Right renal pelvis (tissue), 4 donors: ENCODE measurements around the gene TLK1. TPM values are rescaled to one million over a fixed set of nuclear protein-coding genes. Genes with fewer than 3 reads are reported as not detected.

Source experiments
- DNase-seq, 4 donors: peaks; one replicate each; pipeline ENCODE4 v3.0.0-alpha.2; 2013; ENCODE audit warnings: low read depth in 4 of 4, low spot score in 3 of 4, missing footprints in 1 of 4
- polyA plus RNA-seq, 4 donors: library from polyadenylated mRNA; unstranded; fragments of 120-200 nt; gene quantifications; one replicate each; pipeline ENCODE4 v1.2.1, GENCODE V29; 2013; ENCODE audit not compliant: insufficient read length in 4 of 4

Gene TLK1
- 10 to 100 TPM; 41.5 to 59.6 (median 58.6) TPM for polyA plus RNA-seq

DNA sequence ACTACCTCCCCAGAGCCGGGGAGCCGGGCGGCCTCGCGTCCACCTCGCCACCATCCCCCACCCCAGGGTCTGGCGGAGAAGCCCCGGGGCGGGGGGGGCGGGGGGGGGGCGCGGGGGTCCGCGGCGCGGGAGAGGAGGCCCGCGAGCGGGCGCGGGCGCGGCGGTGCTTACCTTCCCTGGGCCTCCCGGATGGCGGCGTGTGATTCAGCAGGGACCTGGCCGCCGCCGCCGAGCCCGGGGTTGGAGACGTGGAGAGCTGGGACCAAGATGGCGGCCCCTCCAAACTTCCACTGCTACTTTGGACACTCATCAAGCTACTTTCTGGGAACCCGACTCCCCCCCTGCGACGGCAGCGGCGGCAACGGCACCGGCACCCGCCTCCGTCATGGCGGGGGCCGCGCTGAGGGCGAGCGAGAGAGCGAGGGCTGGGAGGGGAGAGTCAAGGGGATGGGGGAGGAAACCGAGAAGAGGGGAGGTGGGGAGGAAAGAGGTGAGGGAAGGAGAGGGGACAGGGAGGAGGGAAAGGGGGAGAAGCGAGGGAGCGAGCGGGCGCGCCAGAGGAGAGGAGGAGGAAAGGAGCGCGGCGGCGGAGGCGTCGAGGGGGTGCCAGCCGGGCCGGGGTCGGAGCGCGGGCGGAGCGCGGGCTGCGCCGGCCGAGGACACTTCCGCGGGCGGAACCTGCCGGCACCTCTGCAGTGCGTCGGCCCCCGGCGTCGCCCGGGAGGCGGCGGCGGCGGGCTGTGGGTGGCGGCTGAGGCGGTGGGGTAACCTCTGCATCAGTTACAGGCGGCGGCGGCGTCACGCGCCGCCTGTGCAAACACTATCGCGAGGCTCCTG, at the start of gene TLK1:
TLK1 (minus strand) TSS at position 775 of the 837 bp plus-strand sequence; CDS start at position 310, 465 bp downstream.
- DNase-seq = peak; percentile 50 to 67 (median 60)

DNA sequence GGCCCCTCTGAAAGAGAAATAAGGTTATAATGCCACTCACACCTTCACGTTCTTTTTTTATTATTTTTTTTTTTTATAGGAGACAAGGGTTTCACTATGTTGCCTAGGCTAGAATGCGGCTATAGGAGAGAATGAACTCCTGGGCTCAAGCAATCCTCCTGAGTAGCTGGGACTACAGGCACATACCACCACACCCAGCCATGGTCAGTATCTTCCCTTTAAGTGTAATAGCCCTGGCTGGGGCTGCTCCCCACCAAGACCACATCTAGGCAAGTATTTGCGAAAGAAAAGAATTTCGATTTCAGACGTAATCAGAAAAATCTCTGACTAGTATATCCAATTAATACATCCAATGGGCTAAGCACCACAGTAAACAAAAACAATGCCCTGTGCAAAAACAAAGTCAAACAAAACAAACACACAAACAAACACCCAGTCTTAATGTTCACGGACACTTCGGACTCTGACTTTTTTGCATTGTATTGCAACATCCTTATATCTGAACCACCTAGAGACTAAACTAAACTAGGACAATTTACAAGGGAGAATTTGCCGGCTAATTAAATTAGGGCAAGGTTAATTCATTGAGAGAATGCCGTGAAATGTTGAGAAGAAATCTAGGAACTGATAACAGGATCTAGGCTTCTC, 49.6 kb upstream of the TLK1 start:
- no peak for DNase-seq

DNA sequence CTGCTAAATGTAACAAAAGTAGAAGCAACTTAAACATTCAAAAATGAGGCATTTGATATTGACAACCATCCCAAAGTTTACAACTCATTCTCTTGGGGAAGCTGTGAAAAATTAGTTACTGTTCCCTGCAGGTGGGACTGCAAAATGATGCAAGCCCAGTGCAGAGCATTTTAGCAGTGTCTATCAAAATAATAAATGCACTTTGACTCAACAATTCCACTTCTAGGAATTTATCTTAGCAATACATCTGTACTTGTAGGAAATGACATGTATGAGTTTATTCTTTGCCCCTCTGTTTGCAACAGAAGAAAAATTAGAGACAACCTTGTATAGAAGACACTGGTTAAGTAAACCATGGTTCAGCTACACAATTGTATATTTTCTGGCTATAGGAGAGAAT, 48.0 kb upstream of the TLK1 start:
- no peak for DNase-seq

DNA sequence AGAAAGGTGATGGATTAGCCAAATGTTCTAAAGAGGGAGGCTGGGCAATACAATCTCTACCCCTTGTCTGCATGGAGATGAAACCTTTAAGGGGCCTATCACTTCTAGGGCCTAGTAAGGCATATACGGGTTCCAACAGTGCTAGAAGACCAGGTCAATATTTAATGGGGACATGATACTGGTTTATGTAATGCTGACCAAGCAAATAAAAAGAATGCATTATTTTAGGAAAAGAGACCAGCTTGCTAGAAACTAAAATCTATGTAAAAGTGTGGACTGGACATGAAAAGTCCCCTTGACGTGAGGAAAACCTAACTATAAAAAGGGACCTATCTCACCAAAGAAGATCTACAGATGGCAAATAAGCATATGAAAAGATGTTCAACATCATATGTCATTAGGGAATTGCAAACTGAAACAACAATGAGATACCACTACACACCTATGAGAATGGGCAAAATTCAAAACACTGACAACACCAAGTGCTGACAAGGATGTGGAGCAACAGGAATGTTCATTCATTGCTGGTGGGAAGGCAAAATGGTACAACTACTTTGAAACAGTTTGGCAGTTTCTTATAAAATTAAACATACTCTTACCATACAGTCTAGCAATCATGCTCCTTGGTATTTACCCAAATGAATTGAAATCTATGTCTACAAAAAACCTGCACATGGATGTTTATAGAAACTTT, 45.9 kb upstream of the TLK1 start:
- no peak for DNase-seq

DNA sequence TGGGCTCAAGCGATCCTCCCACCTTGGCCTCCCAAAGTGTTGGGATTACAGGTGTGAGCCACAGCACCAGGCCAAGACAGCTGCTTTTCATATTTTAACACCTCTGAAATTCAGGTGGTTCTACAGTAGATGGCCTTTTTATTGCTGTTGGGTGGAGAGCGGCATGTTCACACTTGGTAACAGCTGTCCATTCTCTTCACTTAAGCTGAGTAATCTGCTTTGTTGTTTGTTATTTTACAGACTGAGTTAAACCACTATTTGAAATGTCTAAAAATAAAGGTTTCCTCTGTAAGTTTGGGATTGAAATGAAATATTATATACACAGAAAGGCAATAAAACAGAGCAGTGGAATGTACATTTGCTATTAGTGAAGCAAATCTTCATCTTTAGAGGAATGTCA, 44.9 kb upstream of the TLK1 start:
- DNase-seq = no peak

DNA sequence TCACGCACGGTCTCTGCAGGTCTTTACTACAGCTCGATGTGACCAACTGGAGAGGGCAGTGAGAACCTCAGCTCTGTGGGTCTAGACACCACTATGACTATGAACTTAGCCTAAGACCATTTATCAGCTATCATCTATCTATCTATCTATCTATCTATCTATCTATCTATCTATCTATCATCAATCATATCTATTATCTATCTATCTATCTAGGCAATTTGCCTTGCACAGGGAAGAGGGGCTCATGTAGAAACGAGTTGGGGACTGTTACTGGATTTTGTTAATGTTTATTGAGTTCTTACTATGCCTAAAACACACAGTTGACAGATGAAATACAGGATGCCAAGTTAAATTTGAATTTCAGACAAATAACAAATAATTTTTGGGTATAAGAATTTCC, 41.1 kb upstream of the TLK1 start:
- no peak for DNase-seq

DNA sequence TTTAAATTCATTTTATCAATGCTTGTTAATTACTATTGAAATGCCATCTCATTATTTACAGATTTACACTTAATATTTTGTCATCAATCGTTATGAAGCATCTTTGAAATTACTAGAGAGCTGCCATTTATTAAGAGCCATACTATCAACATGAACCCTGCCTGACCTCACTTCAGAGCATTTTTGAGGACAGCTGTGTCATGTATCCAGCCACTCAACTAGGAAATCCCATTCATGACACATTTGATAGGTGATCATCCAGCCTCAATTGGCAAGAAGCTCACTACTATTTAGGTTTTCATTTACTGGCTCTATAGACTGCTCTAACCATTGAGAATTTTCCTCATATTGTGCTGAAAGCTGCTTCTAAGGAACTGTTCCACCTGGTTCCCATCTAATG, 40.6 kb upstream of the TLK1 start:
- DNase-seq = no peak

DNA sequence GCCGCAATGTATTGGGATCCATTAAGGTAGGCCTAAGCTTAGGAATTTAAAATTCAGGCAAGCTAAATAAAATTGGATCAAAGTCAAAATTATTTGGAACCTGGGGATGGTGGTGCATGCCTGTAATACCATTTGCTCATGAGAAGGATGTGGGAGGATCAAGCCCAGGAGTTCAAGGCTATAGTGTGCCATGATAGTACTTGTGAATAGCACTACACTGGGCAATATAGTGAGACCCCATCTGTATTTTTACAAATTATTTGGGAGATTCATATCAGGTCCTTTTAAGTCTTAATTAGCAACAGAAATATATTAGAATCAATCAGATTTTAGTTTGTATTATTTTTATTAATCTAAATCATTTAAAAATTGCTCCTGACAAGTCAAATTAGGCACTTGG, 39.8 kb upstream of the TLK1 start:
- no peak for DNase-seq

DNA sequence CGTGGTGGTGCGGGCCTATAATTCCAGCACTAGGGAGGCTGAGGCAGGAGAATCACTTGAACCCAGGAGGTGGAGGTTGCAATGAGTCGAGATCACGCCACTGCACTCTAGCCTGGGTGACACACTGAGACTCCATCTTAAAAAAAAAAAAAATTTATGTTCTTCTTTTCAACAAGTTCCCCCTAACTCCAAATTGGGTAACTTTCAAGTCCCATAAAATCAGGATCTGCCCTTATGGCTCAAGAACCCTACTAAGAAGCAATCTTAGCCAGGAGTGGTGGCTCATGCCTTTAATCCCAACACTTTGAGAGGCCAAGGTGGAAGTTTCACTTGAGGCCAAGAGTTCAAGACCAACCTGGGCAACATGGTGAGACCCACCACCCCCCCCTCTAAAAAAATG, 30.3 kb upstream of the TLK1 start:
- DNase-seq = no peak

DNA sequence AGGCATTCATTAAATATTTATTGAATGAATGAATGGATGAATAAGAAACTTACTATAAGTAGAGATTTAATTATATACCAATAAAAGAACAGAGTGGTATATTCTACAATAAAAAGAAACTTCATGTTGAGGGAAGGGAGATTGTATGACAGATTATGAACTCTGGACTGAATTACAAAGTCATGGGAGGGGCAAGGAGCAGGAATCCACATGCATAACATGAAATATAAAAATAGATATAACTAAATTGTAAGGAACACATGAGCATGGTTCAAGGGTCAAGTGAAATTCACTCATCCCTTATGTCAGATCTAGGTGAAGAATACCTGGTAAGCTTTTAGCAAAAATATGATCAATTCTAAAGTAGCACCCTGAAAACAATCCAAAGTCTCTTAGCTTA, 27.1 kb upstream of the TLK1 start:
- no peak for DNase-seq

DNA sequence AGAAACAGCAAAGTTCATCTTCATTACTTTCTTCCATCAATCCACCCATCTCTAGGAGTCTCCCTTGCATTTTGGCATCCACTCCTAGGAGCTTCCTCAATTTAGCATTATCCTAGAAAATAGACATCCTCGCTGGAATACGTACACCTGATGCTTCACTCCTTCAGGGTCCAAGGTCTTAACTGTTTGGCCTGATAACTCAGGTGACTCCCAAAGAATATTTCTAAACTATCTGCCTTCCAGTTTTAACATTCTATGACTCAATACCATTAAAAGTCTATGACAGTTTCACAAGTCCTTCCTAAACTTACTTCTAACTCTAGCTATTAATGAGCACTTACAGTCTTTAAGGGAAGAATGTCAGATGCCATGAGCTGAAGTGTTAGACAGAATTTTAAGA, 26.5 kb upstream of the TLK1 start:
- DNase-seq = no peak

DNA sequence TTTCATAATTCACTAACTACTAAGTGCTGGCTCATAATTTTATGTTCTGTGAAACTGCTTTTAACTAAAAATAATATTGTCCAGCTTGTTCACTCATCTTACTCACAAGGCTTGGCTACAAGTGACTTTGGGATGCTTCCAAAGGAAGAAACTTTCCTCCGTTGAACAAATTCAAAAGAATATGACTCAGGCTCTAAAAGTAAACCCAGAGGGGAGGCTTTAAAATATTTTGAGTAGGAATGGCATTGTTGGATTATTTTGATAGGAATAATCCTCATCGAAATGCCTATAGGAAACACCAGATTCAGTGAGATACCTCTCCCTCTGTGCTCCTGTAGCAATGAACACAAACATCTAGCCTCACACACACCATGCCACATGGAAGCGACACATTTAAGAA, 25.2 kb upstream of the TLK1 start:
- DNase-seq = no peak

DNA sequence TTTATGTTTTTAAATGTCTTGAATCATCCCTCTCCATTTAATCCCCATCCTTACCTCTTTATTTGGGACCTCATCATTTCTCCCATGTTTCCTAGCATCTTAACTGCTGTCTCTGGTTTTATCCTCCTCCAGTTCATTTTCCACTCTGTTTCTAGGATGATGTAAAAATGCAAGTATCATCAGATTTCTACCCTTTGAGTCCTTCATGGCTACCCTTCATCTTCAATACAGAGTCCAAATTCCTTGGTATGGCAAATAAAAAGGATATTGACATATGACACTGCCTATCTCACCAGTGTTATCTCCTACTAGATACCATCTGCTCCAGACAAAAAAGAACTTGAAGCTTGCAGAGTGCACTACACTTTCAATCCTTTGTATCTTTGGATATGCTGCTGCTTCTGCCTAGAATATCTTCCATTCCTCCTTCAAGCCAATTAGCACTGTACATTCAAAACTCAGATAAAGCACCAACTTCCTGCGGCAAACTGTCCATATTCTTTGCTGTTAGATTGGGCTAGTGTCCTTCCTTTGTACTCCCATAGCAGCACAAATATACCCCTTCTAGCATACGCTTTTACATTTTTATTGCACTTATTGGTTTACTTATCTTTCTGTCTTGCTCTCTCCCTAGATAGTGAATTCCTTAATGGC, 24.6 kb upstream of the TLK1 start:
- no peak for DNase-seq

DNA sequence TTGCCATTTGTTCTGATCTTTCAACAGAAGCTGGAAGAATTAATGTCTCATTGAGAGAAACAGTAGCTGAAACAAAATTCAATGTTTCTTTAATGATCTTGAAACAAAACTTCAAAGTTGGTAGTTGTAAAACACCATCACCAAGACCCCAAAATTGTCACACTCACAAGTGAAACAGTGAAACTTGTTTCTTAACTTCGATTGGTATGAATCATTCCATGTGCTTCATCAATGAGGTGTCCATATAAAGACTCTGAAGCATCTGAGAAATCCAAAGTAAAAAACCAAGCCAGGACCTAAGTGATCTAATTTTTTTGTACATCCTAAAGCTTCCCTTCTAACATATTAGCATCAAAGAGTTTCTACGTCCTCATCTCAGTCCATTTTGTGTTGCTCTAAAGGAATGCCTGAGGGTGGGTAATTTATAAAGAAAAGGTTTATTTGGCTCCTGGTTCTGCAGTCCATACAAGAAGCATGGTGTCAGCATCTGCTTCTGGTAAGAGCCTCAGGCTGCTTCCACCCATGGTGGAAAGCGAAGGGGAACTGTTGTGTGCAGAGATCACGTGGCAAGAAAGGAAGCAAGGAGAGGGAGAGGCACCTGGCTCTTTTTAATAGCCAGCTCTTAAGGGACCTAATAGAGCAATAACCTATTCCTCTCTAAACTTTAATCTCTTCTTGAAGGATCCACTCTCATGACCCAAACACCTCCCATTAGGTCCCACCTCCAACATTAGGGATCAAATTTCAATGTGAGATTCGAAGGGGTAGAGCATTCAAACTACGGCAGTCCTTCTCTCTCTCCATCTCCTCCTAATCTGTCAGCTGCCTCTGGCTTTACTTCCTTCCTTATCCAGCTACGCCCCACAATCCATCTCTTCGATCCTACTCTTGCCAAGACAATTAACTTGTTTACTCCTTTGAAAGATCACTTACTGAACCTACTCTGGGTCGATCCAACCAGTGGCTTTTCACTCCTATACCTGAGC, 20.7 kb upstream of the TLK1 start:
- no peak for DNase-seq

DNA sequence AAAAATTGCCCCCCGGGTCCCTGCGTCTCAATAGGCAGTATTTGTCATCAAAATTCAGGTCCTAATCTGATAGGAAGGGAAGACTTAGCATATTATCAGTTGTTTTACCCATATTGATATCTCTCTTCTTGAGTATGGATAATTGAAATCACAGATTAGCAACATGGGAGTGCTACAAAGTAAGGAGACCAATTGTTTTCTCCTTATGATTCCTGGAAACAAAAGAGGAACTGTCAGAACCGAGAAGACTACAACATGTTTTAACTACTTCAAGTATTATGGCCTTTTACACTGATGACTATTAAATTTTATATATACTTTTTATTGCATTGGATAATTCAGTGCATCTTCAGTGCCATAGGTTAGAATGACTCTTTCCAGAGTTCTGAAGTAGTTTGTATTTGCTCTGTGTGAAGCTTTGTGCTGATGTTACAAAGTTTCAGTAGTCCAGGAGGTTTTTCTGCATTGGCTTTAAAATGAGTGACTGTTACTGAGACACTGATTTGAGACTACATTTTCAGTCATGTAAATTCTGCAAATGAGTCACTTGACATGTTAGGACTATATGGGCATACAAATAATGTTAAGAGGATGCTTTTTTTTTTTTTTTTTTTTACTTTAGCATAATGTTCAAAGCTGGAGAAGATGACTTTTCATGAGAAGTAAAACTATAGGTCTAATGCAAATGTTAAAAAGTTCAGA, 19.7 kb upstream of the TLK1 start:
- DNase-seq = no peak

DNA sequence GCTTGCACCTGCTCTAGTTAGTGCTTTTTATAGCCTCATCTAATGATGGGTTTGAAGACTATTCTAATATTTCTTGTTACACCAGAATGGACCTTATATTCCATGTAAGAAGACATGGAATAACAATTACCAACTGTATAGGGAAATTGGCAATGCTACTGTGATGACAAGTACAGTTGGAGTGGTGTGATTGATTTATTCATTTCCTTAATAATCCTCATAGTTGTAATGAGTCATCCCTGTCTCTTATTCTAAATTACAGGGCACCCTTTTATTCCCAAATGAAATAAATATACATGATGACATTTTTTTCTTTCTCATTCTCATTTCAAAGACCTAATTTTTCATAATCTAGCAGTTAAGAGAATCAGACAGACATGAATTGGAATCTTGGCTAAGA, 18.3 kb upstream of the TLK1 start:
- no peak for DNase-seq

DNA sequence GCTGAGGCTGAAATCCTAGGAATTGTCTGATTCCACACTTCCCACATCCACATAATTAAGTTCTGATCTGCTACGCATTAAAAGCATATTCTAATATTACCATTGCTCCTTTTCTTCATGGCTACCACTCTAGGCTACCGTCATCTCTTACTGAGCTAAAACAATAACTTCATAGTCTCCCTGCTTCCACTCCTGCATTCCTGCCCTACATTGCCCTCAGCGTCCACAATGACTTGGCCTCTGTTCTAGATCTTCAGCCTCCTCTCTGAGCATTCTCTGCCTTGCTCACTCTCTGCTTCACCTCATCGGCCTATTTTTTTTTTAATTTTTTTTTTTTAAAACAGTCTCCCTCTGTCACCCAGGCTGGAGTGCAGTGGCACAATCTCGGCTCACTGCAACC, 15.8 kb upstream of the TLK1 start:
- DNase-seq = no peak

DNA sequence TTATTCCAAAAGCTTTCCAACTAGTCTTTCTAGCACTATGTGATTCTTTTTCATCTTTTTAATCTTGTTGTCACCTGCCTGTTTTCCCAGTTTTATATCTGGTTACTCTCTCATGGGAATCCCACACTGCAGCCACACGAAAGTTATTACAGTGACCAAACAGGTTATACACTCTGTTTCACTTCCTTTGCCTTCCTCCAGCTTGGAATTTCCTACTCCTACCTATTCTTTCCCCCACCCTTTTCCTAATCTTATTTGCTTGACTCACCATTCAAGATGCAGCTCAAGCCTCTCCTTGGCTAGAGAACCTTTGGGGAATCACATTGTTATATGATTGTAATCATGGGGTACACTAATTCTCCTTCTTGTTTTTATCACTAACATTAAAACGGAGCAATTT, 13.4 kb upstream of the TLK1 start:
- DNase-seq = no peak

DNA sequence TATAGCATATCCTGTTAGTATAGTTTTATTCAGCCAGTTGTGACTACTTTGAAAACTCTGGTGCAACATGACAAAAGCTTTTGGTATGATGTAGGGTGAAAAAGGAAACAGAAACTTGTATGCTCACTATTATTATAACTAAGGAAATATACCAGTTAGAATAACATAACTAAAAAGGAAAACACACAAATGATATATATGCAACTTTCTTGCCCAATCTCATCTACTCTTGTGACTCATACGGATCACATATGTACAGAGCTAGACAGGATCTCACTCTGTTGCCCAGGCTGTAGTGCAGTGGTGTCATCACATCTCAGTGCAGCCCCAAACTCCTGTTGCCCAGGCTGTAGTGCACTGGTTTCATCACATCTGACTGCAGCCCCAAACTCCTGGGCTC, 12.4 kb upstream of the TLK1 start:
- no peak for DNase-seq
